ELF-1 (cell line): ENCODE results near the gene ZNF587.
"Not testable (repeated sequence)": the region's sequence is repeated elsewhere in the genome, so short reads cannot be mapped to it uniquely, and the experiment has no call there.

ENCODE experiments used
- DNase-seq: peaks from one replicate; pipeline ENCODE4 v3.0.0-alpha.2; 2016; ENCODE audit warnings: low read depth, low spot score

The ZNF587 gene

DNA sequence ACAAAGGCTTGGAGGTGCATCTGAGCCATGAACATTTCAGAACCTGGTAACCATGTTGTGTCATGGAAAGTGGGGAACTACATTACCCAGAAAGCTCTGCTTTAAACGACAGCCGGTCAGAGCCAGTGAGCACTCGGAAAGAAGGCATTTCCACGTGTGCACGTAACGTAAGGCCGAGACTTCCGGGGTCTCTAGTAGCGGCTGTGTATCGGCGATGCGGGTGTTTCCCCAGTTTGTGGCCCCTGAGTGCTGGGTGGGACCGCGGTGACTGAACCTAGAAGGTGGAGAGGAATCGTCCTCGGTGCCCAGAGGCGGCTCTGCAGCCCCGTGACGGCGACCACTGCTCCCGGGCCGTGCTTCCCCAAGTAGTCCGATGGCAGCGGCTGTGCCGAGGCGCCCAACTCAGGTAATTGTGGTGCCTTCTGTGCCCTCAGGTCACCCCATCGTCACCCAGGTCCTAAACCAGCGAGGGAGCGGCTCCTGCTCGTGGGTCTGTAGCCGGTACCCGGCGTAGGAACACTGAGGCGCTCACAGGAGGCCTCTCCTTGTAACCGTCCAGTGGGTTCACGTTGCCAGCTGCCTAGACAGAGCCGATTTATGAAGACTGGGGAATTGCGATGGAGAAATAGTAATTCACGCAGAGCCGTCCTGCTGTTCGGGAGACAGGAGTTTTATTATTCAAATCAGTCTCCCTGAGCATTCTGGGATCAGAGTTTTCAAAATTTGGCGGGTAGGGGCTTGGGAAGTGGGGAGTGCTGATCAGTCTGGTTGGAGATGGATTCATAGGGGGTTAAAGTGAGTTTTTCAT is at the start of gene ZNF587:
Gene ZNF587 (plus strand): TSS at position 194 of the 808 bp plus-strand sequence. CDS start 180 bp downstream, at position 374.
- DNase-seq: peak; percentile 84

GRCh38 chr19:57800696-57801095 is 49.0 kb upstream of the ZNF587 start:
- no peak for DNase-seq

DNA sequence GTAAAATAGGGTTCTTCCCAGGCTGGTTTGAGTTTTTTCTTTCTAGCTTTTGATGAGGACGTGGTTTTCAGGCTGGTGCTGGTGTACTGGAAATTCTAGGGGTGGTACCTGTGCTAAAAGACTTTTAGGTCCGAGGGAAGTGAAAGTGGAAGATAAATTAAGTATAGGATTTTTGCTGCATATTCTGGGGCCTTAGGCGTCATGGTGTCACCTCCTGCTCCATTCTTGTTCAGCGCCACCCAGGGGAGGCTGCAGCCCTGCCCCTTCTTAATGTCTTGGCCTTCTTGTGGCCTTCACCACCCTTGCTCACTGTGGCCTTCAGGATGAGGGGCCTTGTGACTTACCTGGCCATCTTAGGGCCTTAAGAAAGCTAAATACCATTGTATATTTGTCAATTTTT is 47.4 kb upstream of the ZNF587 start:
- DNase-seq: no peak

DNA sequence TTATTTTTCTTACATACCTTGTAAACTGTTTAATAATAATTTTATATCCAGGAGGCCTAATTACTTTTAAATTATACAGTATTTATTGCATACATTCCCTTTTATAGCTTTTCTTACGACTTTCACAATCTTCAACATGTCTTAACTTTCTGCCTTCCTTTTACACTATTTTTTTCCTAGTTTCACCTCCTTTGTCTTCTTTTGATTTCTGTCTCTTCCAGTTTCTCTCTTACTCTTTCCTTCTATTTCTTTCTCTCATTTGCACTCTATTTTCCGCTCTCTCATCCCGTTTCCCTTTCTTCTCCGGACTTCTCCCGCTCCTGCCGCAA is 46.4 kb upstream of the ZNF587 start:
- no peak for DNase-seq

- peak; percentile 92 for DNase-seq
These were observed 45.9 kb upstream of the ZNF587 start for GRCh38 chr19:57803594-57804325.

- no peak for DNase-seq
These were observed 42.1 kb upstream of the ZNF587 start for GRCh38 chr19:57807541-57807940.

- DNase-seq: peak; percentile 83
These were observed 39.0 kb upstream of the ZNF587 start for GRCh38 chr19:57810410-57811295.

GRCh38 chr19:57812226-57812625 is 37.4 kb upstream of the ZNF587 start:
- no peak for DNase-seq

GRCh38 chr19:57812975-57813820 is 36.5 kb upstream of the ZNF587 start:
- not testable (repeated sequence) for DNase-seq

GRCh38 chr19:57813919-57814504 is 35.6 kb upstream of the ZNF587 start:
- peak; percentile 80 for DNase-seq

DNA sequence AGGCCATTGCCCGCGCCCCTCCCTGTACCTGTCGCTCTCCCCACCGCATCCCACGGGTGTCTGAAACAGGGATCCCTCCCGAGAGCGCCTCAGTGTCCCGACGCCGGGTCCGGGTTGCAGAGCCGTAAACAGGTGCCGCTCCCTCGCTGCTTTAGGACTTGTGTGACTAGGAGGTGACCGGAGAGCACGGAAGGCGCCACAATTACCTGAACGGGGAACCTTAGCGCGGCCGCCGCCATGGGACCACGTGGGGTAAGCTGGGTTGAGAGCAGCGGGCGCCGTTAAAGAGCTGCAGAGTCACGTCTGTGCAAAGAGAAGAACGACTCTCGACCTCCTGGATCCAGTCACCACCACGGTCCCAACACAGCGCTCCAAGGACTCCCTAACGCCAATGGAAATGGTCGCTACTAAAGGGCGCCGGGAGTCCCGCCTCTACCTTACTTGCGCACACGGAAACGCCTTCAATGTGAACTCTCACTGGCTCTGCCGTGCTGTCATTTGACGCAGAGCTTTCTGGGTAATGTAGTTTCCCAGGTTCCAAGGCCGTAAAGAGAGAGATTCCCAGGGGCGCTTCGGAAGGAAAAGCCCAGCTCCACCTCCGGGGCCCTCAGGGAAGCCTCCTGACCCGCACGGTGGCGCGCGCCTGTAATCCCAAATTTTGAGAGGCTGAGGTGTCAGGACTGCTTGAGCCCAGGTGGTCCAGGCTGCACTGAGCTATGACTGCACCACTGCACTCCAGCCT is 35.0 kb upstream of the ZNF587 start, which contains the start of gene ZNF552:
Gene ZNF552 (minus strand): TSS at position 409 of the 742 bp plus-strand sequence. CDS start 170 bp downstream, at position 239.
- peak; percentile 95 for DNase-seq

DNA sequence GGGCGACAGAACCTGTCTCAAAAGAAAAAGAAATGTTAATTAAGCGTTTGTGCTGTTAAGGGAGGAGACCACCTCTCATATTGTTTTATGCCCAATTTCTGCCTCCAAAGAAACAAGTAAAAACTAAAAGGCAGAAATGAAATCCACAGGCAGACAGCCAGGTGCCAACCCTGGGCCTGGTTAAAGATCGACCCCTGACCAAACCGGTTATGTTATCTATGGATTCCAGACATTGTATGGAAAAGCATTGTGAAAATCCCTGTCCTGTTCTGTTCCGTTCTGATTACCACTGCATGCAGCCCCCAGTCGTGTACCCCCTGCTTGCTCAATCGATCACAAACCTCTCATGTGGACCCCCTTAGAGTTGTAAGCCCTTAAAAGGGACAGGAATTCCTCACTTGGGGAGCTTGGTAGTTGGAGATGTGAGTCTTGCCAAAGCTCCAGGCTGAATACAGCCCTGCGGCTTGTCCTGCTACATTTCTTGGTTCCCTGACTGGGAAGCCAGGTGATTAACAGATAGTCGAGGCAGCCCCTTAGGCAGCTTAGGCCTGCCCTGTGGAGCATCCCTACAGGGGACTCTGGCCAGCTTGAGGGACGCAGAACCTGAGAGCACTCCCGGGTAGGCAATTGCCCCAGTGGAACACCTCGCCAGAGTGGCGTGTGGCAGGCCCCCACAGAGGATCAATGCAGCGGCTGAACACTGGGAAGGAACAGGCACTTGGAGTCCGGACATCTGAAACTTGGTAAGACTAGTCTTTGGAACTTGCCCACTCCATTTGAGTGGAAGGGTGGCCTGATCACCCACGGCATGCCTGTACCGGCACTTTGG is 34.2 kb upstream of the ZNF587 start:
- peak; percentile 70 for DNase-seq

DNA sequence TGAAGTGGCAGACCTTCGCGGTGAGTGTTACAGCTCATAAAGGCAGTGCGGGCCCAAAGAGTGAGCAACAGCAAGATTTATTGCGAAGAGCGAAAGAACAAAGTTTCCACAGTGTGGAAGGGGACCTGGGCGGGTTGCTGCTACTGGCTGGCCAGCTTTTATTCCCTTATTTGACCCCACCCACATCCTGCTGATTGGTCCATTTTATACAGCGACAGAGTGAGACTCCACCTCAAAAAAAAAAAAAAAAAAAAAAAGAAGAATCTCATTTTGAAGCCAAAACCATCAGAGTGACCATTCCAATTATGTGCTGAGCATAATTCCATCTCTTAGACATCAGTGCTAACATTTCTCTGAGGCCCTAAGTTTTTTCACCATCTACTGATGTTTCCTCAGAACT is 33.0 kb upstream of the ZNF587 start:
- no peak for DNase-seq

GRCh38 chr19:57817976-57818375 is 31.7 kb upstream of the ZNF587 start:
- DNase-seq: no peak

- DNase-seq: no peak
These were observed 31.3 kb upstream of the ZNF587 start for GRCh38 chr19:57818378-57818777.

DNA sequence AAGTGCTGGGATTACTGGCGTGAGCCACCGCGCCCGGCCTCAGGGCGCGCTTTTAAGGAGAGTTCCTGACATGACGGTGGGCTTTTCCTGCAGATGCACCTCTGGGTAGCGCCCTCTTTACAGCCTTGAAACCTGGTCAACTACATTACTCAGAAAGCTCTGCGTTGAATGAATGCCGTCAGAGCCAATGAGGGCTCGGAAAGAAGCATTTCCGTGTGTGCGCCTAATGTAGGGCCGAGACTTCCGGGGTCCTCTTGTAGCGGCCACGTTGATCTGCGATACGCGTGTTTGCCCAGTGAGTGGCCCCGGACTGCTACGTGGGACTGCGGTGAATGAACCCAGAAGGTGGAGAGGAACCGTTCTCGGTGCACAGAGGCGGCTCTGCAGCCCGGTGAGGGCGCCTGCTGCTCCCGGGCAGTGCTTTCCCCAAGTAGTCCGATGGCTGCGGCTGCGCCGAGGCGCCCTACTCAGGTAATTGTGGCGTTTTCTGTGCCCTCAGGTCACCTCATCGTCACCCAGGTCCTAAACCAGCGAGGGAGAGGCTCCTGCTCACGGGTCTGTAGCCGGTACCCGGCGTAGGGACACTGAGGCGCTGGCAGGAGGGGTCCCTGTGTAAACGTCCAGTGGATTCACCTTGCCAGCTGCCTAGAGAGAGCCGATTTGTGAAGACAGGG is 30.0 kb upstream of the ZNF587 start:
- peak; percentile 94 for DNase-seq

DNA sequence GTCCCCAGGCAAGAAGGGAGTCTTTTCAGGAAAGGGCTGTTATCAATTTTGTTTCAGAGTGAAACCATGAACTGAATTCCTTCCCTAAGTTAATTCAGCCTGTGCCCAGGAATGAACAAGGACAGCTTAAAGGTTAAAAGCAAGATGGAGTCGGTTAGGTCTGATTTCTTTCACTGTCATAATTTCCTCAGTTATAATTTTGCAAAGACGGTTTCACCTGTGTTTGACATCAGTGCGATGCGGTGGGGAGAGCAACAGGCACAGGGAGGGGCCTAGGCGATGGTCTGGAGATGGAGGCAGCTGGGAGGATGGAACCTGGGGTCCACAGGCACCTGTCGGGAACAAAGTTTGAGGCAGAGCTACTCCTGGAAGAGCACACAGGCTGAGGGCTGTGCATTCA is 29.1 kb upstream of the ZNF587 start:
- no peak for DNase-seq

DNA sequence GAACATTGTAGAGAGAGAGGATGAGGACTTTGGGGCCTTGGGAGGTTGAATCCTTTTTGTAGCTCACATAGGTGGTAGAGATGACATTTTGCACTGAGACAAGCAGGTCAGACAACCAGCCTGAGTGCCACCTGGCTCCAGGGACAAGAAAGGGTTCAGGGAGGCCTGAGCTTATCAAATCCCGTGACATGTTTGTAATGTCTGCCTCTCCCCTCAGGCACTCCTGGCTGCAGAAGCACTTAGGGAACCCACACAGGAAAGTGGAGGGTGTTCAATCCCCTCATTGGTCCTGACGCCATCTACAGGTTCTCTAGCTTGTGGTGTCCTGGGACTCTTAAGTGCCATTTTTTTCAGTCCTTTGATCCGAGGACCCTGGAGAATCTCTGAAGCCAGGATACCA is 28.6 kb upstream of the ZNF587 start:
- DNase-seq: not testable (repeated sequence)
